ENCODE results near the gene SNX9.
"Not testable (repeated sequence)": the region's sequence is repeated elsewhere in the genome, so short reads cannot be mapped to it uniquely, and the experiment has no call there.

Gene SNX9

DNA sequence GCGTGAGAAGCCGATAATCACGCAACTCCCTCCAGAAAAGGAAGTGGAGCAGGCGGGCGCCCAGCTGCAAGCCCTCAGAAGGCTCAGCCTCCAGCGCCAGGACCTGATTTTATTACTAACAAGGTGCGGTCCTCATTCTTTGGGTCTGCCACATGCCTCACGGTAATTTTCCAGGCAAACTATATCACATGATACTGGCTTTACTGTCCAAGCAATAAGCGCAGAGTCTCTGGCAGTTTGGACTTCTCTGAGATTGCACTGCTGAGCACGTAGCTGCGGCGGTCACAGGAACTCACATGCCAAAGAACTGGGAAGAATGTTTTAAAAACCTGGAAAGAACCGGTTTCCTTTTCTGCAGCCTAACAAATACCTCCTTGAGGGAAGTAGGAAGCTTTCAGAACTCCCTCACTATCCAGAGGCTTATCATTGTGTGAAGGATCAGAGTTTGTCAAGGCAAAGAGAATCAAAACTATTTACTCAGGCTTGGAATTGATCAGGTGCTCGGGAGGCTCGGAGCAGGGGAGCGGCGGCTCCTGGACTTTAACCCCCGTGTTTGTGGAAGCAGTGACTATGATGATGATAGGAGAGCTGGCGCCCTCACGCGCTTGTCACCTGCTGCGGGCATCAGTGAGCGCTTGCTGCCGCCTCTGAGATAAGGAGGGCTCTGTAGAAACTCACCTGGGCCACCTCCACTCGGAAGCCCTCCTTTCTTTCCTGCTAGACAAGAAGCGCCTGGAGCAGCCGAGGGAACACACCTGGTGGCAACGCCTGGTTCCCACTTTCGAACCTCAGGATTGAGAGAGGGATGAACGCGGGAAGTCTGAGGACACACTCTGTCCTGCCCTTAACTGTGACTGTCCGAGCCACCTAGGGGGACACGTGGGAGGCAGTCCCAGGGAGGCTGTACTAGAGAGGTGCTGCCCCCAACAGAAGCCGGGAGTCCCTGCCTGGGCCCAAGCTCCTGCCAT lies 131.4 kb downstream of the SNX9 start:
- no peak for DNase-seq (ENCODE audit: low read depth)

DNA sequence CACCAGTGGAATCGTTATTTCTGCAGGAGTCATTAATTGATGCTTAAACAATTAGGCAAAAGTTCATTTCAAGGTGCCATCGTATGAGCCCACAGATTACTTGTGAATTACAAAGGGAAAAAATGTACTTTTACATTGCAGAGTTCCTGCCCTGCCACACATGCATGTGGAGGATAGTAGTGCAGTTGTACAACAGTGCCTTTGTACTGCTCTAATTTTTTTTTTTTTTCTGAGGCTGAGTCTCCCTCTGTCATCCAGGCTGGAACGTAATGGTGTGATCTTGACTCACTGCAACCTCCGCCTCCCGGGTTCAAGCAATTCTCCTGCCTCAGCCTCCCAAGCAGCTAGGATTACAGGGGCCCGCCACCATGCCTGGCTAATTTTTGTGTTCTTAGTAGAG lies 132.6 kb downstream of the SNX9 start:
- no peak for DNase-seq (ENCODE audit: low read depth)

DNA sequence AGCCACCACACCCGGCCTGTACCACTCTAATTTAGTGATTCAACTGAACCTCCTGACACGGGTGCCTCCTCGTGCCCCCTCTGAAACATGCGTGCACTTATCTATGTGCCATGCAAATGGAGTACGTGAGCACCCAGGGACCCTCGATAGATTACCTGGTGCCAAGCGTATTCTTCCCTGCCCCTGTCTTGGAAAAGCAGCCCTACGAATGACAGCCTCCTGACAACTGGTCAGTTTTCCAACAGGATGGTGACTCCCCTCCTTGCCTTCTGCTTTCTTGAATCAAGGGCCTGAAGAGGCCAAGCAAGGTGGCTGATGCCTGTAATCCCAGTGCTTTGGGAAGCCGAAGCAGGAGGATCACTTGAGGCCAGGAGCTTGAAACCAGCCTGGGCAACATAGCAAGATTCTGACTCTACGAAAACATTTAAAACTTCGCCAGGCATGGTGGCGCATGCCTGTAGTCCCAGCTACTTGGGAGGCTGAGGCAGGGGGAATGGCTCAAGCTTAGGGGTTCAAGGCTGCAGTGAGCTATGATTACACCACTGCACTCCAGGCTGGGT lies 133.2 kb downstream of the SNX9 start:
- no peak for DNase-seq (ENCODE audit: low read depth)

GRCh38 chr6:157959451-157960227 lies 136.6 kb downstream of the SNX9 start:
- DNase-seq (ENCODE audit: low read depth) = no peak

DNA sequence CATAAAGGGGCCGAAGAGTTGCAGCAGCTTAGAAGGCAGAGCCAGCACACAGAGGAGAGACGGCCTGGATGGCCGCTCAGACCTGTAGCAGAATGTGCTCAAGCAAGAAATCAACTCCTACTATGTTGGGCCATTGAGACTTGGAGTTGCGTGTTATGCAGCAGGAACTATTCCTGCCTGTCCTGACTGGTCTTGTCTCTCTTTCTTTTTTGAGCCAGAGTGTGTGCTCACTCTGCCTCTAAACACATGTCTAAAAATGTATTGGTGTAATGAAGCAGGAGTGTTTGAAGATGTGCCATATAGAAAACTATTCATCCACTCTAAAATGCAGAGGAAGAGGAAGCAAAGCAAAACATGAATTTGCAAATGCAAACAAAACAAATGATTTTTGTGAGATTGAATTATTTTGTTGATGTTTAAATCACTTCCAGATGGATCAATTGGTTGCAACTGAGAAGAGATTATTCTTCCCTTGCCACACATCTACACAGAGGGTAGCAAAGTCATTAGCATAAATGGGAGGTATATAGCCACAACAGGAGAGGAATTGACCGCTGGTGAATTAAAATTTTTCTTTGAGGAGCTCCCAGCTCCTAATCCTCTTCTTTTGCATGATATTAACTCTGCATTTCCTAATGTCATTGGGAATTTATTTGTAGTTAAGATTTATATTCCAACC lies 138.2 kb downstream of the SNX9 start:
- DNase-seq (ENCODE audit: low read depth) = no peak

DNA sequence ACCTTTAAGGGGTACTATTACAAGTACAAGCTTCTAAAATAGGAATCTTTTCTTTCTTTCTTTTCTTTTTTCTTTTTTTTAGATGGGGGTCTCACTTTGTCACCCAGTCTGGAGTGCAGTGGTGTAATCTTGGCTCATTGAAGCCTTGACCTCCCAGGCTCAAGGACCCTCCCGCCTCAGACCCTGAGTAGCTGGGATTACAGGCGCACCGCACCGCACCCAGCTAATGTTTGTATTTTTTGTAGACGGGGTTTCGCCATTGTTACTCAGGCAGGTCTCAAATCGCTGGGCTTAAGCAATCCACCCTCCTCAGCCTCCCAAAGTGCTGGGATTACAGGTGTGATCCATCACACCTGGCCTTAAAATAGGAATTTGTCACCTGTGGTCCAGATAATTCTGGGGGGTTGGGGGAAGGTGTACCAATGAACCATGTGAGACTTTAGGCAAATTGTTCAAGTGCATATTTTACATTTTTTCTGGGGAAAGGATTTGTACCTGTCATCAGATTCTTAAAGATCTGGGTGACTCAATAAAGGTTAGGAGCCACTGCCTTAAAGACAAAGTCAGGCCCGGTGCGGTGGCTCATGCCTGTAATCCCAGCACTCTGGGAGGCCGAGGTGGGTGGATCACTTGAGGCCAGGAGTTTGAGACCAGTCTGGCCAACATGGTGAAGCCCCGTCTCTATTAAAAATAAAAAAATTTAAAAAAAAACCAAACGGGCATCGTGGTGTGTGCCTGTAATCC lies 139.0 kb downstream of the SNX9 start:
- no peak for DNase-seq (ENCODE audit: low read depth)

GRCh38 chr6:157962601-157963302 lies 139.7 kb downstream of the SNX9 start:
- DNase-seq (ENCODE audit: low read depth) = no peak

DNA sequence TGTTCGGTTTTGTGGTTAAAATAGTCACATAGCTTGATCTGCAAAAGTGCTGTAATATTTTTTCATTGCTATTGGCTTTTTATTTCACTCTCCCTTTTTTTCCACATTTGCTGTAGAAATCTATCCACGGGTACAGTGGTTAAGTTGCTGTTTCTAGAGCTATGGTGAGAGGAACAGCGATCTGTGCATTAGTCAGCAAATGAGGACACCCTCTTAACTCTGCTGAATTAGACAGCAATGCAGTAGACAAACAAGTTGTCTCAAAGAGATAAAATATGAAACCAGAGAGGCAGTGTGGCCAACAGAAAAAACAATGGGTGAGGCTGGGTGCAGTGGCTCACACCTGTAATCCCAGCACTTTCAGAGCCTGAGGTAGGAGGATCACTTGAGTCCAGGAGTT lies 141.1 kb downstream of the SNX9 start:
- DNase-seq (ENCODE audit: low read depth) = no peak

GRCh38 chr6:157965387-157965786 lies 142.3 kb downstream of the SNX9 start:
- no peak for DNase-seq (ENCODE audit: low read depth)

DNA sequence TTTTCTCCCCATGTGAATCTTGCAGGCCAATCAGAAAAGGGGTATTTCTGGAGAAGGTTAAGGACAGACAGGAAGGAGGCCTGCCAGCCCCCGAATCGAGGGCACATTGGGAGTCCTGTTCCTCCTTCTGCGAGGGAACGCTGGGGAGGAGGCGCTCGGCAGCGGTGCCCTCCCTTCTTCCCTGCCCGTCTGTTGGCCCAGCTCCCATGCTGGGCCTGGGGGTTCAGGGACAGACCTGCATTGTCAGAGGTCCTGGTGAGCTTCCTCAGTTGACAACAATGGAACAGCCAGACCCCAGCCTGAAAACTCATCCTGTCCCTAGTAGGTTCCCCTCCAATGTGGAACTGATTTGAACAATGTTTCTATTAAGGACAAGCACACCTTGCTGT lies 143.5 kb downstream of the SNX9 start:
- no peak for DNase-seq (ENCODE audit: low read depth)

DNA sequence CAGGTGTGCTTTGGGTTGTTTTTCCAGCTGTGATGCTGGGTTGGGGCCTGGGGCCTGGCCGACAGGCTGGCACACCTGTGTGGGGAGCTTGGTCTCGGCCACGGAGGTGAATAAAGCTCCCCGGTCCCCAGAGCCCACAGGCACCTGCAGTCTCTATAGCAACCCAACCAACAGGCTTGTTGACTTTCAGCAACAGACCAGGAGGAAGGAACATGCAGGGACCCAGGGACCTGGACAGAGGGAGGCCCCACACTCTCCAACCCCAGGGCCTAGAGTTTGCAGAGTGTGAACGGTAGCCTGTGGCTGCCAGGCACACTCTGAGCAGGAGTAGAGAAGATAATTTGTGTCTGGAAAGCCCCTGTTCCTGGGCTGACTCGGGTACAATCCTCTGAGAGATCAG lies 144.0 kb downstream of the SNX9 start:
- no peak for DNase-seq (ENCODE audit: low read depth)

GRCh38 chr6:157967486-157967885 lies 144.4 kb downstream of the SNX9 start:
- no peak for DNase-seq (ENCODE audit: low read depth)

DNA sequence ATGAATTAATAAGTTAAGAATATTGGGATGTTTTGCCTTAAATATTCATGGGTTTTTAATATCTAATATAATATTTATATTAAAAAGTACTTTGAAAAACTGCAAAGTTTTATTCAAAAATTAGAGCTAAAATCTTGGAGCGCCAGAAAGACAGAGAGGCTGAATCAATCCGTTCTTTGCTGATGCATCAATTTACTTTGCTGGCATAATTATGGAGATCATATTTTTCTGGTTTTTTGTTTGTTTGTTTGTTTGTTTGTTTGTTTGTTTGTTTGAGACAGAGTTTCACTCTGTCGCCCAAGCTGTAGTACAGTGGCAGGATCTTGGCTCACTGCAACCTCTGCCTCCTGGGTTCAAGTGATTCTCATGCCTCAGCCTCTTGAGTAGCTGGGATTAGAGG lies 149.1 kb downstream of the SNX9 start:
- not testable (repeated sequence) for DNase-seq (ENCODE audit: low read depth)

DNA sequence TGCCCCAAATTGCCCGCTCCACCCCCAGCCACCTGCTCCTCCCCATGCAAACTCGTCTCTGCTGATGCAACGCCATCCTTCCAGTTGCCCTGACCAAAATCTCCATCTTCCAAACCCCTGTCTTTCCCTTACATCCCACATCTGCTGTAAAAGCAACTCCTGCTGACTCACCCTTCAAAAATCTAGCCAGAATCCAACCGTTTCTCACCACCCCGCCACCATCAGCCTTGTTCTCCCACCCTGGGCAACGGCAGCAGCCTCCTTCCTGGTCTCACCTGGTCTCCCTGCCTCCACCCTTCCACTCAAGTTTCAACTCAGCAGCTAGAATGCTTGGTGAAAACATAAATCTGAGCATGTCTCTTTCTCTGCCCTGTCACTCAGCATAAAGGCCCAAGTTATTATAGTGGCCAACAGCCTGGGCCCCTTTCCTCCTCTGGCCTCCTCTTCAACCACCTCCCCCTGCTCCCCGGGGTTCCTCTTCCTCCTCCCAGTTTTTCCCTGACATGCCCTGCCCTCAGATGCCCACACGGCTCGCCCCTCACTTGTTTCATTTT lies 151.4 kb downstream of the SNX9 start:
- DNase-seq (ENCODE audit: low read depth) = no peak

- no peak for DNase-seq (ENCODE audit: low read depth)
Measured at GRCh38 chr6:157974967-157975366, 151.9 kb downstream of the SNX9 start.

GRCh38 chr6:157975456-157975855 lies 152.4 kb downstream of the SNX9 start:
- DNase-seq (ENCODE audit: low read depth) = no peak

GRCh38 chr6:157976345-157977175 lies 153.5 kb downstream of the SNX9 start:
- DNase-seq (ENCODE audit: low read depth) = no peak

- no peak for DNase-seq (ENCODE audit: low read depth)
Measured at GRCh38 chr6:157977176-157977804, 154.2 kb downstream of the SNX9 start.

Measured in stimulated activated CD8-positive, alpha-beta memory T cell treated with anti-CD3 and anti-CD28 coated beads, Interleukin-15, amount 100 ng/mL, for 1 hour (primary cell).